SK-N-DZ (cell line): ENCODE measurements around the gene ABCC1.
"Not testable (repeated sequence)": the region's sequence is repeated elsewhere in the genome, so short reads cannot be mapped to it uniquely, and the experiment has no call there.

Experiments used
- DNase-seq: peaks from one replicate; pipeline ENCODE4 v3.0.0-alpha.2; 2015; ENCODE audit warnings: low spot score

ABCC1 gene

GRCh38 chr16:16155234-16155633, 205.8 kb downstream of the ABCC1 start:
- no peak for DNase-seq

GRCh38 chr16:16157166-16157565, 207.8 kb downstream of the ABCC1 start:
- DNase-seq: no peak

GRCh38 chr16:16158082-16158658, 208.8 kb downstream of the ABCC1 start:
- no peak for DNase-seq

- DNase-seq: no peak
Observed at GRCh38 chr16:16158741-16159374, 209.4 kb downstream of the ABCC1 start.

GRCh38 chr16:16159662-16160061, 210.2 kb downstream of the ABCC1 start:
- DNase-seq: no peak

- DNase-seq: no peak
Observed at GRCh38 chr16:16161319-16161718, 211.9 kb downstream of the ABCC1 start.

- not testable (repeated sequence) for DNase-seq
Observed at GRCh38 chr16:16161840-16162239, 212.4 kb downstream of the ABCC1 start.

- no peak for DNase-seq
Observed at GRCh38 chr16:16162591-16162990, 213.2 kb downstream of the ABCC1 start.

GRCh38 chr16:16163109-16163508, 213.7 kb downstream of the ABCC1 start:
- DNase-seq: no peak

GRCh38 chr16:16163571-16163970, 214.2 kb downstream of the ABCC1 start:
- DNase-seq: no peak

GRCh38 chr16:16164243-16164642, 214.8 kb downstream of the ABCC1 start:
- DNase-seq: no peak

GRCh38 chr16:16166085-16166484, 216.7 kb downstream of the ABCC1 start:
- no peak for DNase-seq

GRCh38 chr16:16166949-16167348, 217.5 kb downstream of the ABCC1 start:
- DNase-seq: no peak

- no peak for DNase-seq
Observed at GRCh38 chr16:16167927-16168326, 218.5 kb downstream of the ABCC1 start.

GRCh38 chr16:16168431-16168830, 219.0 kb downstream of the ABCC1 start:
- DNase-seq: no peak

GRCh38 chr16:16169615-16170014, 220.2 kb downstream of the ABCC1 start:
- no peak for DNase-seq

- no peak for DNase-seq
Observed at GRCh38 chr16:16171332-16171919, 222.0 kb downstream of the ABCC1 start.

- no peak for DNase-seq
Observed at GRCh38 chr16:16172991-16173390, 223.6 kb downstream of the ABCC1 start.

GRCh38 chr16:16175296-16175695, 225.9 kb downstream of the ABCC1 start:
- peak; percentile 58 for DNase-seq

GRCh38 chr16:16176328-16176727, 226.9 kb downstream of the ABCC1 start:
- no peak for DNase-seq

- no peak for DNase-seq
Observed at GRCh38 chr16:16178455-16179162, 229.2 kb downstream of the ABCC1 start.

- not testable (repeated sequence) for DNase-seq
Observed at GRCh38 chr16:16181748-16182147, 232.3 kb downstream of the ABCC1 start.

GRCh38 chr16:16182918-16183317, 233.5 kb downstream of the ABCC1 start:
- DNase-seq: no peak
